Colonic mucosa (tissue), 4 donors: ENCODE data around the gene NACAD. TPM values are rescaled to one million over a fixed set of nuclear protein-coding genes. Genes with fewer than 3 reads are reported as not detected.

Experiments
- DNase-seq: peaks from one replicate; pipeline ENCODE4 v3.0.0-alpha.2; 2020
- H3K27ac ChIP-seq: fragments of 200-600 bp; one replicate; pipeline ENCODE4 v1.8.0; 2021
- H3K27me3 ChIP-seq: fragments of 200-600 bp; one replicate; pipeline ENCODE4 v1.8.0; 2021
- H3K36me3 ChIP-seq: fragments of 200-600 bp; one replicate; pipeline ENCODE4 v1.8.0; 2021
- H3K4me1 ChIP-seq: fragments of 200-600 bp; one replicate; pipeline ENCODE4 v1.8.0; 2021; ENCODE audit warnings: mild to moderate bottlenecking
- H3K4me3 ChIP-seq: fragments of 200-600 bp; one replicate; pipeline ENCODE4 v1.8.0; 2021
- H3K9ac ChIP-seq, 2 donors: one replicate each; pipeline ENCODE4 v1.7.0; 2013; ENCODE audit warnings: control low read depth in 2 of 2, low read depth in 2 of 2, low read length in 2 of 2
- H3K9me3 ChIP-seq: fragments of 200-600 bp; one replicate; pipeline ENCODE4 v1.8.0; 2021
- intact Hi-C: fragments of 100-400 bp; cut with DNase I; formaldehyde crosslinking; loops from one replicate; pipeline ENCODE4 v1.14.1; 2022
- total RNA-seq, 2 donors: library from RNA; stranded (reverse); fragmentation: NEBNext Ultra II Directional in 1 of 2; extraction: Animal tissue kit (Norgen Biotek cat#: 25700) in 1 of 2; gene quantifications; one replicate each; pipeline ENCODE4 v1.2.1, GENCODE V29; 2021
- TF ChIP-seq, protein P1 (sequence below): fragments of 200-600 bp; IDR thresholded peaks from one replicate; pipeline ENCODE4 v1.8.0; 2022; ENCODE audit warnings: antibody characterized with exemption, mild to moderate bottlenecking
- donor health status: healthy.
- donor health status: DM: no; HTN: no; CAD: no.
- donor health status: DM: no; HTN: no; CAD: no.

NACAD gene
- total RNA-seq, 2 donors from 2014 or later: 1.0 to 3.3 TPM

DNA sequence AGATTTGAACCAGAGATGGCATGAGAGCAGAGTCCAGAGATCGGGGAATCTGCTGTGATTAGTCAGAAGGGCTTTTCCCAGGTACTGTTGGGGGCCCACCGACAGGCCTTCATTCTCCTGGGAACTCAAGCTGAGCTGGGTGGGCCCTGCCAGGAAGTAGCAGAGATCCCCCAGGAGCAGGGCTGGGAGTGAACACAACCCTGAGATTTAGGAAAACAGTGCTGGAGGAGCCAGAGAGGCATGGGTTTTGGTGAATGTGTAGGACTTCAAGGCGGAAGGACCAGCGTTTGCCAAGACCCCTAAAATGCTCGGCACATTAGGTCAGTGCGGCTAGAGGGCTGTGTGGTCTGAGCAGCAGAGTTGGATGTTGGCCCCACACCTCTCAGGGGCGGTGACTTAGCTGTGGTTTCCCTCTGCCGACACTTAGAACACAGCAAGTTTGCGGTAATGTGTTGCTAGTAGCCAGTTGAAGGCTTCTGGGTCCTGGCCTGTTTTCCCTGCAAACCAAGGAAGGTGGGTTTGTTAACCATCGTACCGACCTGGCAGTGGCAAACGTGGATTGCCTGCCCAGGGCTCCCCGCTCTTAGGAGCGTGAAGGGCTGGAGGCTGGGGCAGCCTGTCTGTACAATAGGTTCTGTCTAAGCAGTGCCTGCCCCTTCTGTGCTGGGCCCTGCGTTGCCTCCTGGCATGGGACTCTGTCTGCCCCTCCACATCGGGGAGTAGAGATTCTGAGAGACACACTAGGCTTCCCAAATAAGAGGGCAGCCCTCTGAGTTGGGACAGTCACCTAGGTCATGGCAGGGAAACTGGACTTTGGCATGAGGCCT lies 14.0 kb downstream of the NACAD start:
- H3K36me3 ChIP-seq: peaks cover 13% of the 10 kb centered on the region
- intact Hi-C loops: no loop called here

DNA sequence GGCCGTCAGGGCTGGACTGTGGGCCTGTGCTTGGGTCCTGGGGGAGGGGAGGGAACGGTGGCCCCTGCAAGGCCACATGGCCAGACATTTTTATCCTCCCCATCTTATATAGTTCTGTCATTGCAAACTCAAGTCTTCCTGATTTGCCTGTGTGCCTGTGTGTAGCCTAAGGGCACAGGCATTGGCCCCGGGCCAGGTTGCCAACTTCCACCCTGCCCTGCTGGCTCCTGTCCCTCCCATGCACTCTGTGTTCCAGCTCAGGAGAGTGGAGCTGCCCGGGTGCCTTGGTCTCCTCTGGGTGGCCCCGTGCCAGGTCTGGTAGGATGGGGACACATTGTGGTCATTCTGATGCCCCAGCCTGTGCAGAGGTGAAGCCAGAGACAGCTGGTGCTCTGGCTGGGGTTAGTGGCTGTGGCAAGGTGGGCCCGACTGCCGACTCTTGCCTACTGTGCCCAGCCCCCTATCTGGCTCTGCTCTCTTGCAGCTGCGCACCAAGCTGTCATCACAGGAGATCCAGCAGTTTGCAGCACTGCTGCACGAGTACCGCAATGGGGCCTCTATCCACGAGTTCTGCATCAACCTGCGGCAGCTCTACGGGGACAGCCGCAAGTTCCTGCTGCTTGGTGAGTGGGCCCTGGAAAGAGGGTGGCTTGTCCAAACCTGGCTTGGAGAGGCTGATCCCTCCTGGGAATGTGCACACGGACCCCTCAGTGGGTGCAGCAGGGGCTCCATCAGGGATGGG lies 14.8 kb downstream of the NACAD start:
- Histone ChIP-seq H3K9ac (no peak overlapping the region), H3K9me3 (no peaks in the 10 kb centered on the region), H3K27me3 (no peaks in the 10 kb centered on the region), H3K36me3 (peaks cover 13% of the 10 kb centered on the region), H3K27ac (no peak overlapping the region), H3K4me3 (no peak overlapping the region), H3K4me1 (no peaks in the 10 kb centered on the region)
- no peak for DNase-seq
- TF ChIP-seq, protein P1, sequence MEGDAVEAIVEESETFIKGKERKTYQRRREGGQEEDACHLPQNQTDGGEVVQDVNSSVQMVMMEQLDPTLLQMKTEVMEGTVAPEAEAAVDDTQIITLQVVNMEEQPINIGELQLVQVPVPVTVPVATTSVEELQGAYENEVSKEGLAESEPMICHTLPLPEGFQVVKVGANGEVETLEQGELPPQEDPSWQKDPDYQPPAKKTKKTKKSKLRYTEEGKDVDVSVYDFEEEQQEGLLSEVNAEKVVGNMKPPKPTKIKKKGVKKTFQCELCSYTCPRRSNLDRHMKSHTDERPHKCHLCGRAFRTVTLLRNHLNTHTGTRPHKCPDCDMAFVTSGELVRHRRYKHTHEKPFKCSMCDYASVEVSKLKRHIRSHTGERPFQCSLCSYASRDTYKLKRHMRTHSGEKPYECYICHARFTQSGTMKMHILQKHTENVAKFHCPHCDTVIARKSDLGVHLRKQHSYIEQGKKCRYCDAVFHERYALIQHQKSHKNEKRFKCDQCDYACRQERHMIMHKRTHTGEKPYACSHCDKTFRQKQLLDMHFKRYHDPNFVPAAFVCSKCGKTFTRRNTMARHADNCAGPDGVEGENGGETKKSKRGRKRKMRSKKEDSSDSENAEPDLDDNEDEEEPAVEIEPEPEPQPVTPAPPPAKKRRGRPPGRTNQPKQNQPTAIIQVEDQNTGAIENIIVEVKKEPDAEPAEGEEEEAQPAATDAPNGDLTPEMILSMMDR: no peak
- intact Hi-C loops: no loop called here

More for the DNA sequence above, 14.0 kb downstream of the NACAD start:
- DNase-seq: no peak
- Histone ChIP-seq H3K4me1 (no peaks in the 10 kb centered on the region), H3K9ac (no peak overlapping the region), H3K9me3 (no peaks in the 10 kb centered on the region), H3K4me3 (no peak overlapping the region), H3K27me3 (no peaks in the 10 kb centered on the region), H3K27ac (no peak overlapping the region)
- TF ChIP-seq, protein P1: no peak

DNA sequence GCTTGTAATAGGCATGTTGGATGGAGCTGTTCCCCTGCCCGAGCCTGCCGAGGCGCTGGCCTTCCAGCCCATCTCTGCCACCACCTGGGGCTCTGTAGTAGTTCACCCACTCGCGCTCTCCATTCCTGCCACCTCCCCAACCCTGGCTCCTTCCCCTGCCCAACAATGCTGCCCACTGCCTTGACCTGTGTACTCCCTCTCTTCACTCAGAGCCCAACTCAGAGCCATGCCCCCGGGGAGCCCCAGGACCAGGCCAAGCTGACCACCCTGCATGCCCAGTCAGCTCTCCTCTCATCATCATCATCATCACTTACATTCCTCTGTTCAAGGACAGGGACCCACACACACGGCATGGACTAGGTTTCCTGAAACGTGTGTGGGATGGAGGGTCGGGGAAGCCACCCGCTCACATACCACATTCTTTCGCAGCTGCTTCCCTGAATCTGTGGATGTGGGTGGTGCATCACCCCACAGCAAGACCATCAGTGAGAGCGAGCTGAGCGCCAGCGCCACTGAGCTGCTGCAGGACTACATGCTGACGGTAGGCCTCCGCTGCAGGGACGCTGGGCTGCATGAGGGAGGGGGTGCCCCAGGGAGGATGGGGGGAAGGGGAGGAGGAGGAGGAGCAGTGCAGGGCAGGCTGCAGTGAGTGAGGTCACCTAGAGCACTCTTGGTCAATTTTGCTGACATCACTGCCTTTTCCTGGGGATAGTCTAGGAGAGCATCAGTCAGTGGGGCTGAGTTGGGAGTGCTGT lies 15.6 kb downstream of the NACAD start:
- Histone ChIP-seq H3K27ac (no peak overlapping the region), H3K4me1 (no peaks in the 10 kb centered on the region), H3K9me3 (no peaks in the 10 kb centered on the region), H3K9ac (no peak overlapping the region), H3K36me3 (peaks cover 13% of the 10 kb centered on the region), H3K27me3 (no peaks in the 10 kb centered on the region), H3K4me3 (no peak overlapping the region)
- DNase-seq: no peak
- intact Hi-C loops: no loop called here
- TF ChIP-seq, protein P1: no peak

DNA sequence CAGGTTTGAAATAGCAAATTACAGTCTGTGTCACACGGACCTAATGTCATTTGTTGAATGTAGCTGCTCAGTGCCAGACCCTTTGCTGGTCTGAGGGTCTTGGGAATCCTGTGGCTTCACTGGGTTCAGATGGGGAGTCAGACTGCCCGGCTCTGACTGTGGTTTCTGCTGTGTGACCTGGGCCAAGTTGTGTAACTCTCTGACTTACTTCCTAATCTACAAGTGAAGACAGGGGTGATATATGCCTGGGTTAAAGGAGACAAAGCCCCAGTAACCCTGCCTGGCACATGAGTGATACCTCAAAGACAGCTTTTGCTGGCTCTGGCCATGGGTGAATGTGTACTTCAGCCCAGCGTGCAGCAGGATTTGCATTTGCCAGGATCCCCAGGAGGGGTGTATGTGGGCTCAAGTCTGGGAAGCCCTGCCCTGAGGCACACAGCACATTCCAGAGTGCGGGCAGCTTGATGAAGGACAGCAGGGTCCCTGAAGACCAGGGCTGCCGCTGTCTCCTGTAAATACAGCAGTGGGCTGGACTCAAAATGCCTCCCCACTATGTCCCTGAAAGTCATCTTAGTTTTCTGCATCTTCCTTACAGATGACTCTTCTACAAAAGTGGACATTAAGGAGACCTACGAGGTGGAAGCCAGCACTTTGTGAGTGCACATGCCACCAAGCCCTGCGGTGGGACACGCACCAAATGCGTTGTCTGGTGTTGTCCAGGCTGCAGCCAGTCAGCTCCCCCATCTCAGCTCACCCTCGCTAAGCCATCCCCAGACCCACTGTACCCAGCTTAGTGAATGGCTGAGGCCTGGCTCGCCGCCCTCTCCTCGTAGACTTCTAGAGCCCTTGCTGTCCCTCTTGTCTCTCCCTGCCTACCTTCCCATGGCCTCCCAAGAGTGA lies 16.4 kb downstream of the NACAD start:
- DNase-seq: no peak
- intact Hi-C loops: no loop called here
- Histone ChIP-seq H3K9ac (no peak overlapping the region), H3K4me1 (no peaks in the 10 kb centered on the region), H3K4me3 (no peak overlapping the region), H3K27ac (no peak overlapping the region), H3K9me3 (no peaks in the 10 kb centered on the region), H3K27me3 (no peaks in the 10 kb centered on the region), H3K36me3 (peaks cover 13% of the 10 kb centered on the region)
- TF ChIP-seq, protein P1: no peak
